ENCODE measurements around the gene LSAMP.

The LSAMP gene

GRCh38 chr3:116445311-116445841 lies at the start of gene LSAMP:
LSAMP (minus strand) TSS chr3:116445487.
- peak; percentile 92 for DNase-seq

- DNase-seq = no peak
Measured at GRCh38 chr3:116492379-116492778, 47.1 kb upstream of the LSAMP start.

GRCh38 chr3:116483135-116483534 lies 37.8 kb upstream of the LSAMP start:
- DNase-seq = no peak

GRCh38 chr3:116476691-116477090 lies 31.4 kb upstream of the LSAMP start:
- no peak for DNase-seq

- no peak for DNase-seq
Measured at GRCh38 chr3:116474801-116475200, 29.5 kb upstream of the LSAMP start.

- peak; percentile 77 for DNase-seq
Measured at GRCh38 chr3:116474032-116474780, 28.9 kb upstream of the LSAMP start.

- no peak for DNase-seq
Measured at GRCh38 chr3:116473602-116474001, 28.3 kb upstream of the LSAMP start.

- DNase-seq = no peak
Measured at GRCh38 chr3:116470605-116471197, 25.4 kb upstream of the LSAMP start.

- no peak for DNase-seq
Measured at GRCh38 chr3:116469546-116469945, 24.3 kb upstream of the LSAMP start.

GRCh38 chr3:116464276-116464798 lies 19.1 kb upstream of the LSAMP start:
- no peak for DNase-seq

- DNase-seq = peak; percentile 35
Measured at GRCh38 chr3:116453666-116454346, 8.5 kb upstream of the LSAMP start.

- no peak for DNase-seq
Measured at GRCh38 chr3:116449546-116450350, 4.5 kb upstream of the LSAMP start.

- peak; percentile 59 for DNase-seq
Measured at GRCh38 chr3:116445990-116446389, 703 bp upstream of the LSAMP start.

GRCh38 chr3:116444819-116445310 lies 422 bp downstream of the LSAMP start:
- DNase-seq = peak; percentile 88

- peak; percentile 67 for DNase-seq
Measured at GRCh38 chr3:116444115-116444747, 1.1 kb downstream of the LSAMP start.

- DNase-seq = peak; percentile 60
Measured at GRCh38 chr3:116443191-116443661, 2.1 kb downstream of the LSAMP start.

GRCh38 chr3:116442331-116443021 lies 2.8 kb downstream of the LSAMP start:
- DNase-seq = peak; percentile 20

GRCh38 chr3:116441652-116442051 lies 3.6 kb downstream of the LSAMP start:
- DNase-seq = no peak

GRCh38 chr3:116440196-116440595 lies 5.1 kb downstream of the LSAMP start:
- DNase-seq = no peak

GRCh38 chr3:116433552-116433951 lies 11.7 kb downstream of the LSAMP start:
- DNase-seq = no peak

- DNase-seq = no peak
Measured at GRCh38 chr3:116432795-116433194, 12.5 kb downstream of the LSAMP start.
